RWPE1 (cell line): ENCODE results near the gene LUZP4.
"Not testable (repeated sequence)": the region's sequence is repeated elsewhere in the genome, so short reads cannot be mapped to it uniquely, and the experiment has no call there.

Source experiments
- CTCF ChIA-PET: fragments of 350-600 bp; sonication (Branson Sonifier 250); formaldehyde crosslinking; extraction: SDS; loops from one replicate; lab custom pipeline; 2021; lab: Yijun Ruan, JAX
- POLR2A ChIA-PET: fragments of 400-600 bp; formaldehyde crosslinking; extraction: SDS; loops from one replicate; lab custom pipeline; 2020; ENCODE audit warnings: antibody characterized with exemption; ENCODE audit not compliant: low non-redundant PET; lab: Yijun Ruan, JAX
- DNase-seq: peaks from one replicate; pipeline ENCODE4 v3.0.0; 2012; ENCODE audit warnings: low spot score
- H3K27ac ChIP-seq: fragments of 450-650 bp; 2 replicates; pipeline ENCODE4 v1.5.1; 2017
- CTCF ChIP-seq: fragments of 450-650 bp; conservative IDR thresholded peaks from 2 replicates; pipeline ENCODE4 v1.5.1; 2017; ENCODE audit warnings: low read depth, mild to moderate bottlenecking

Gene LUZP4

GRCh38 chrX:115344885-115345614, 55.5 kb downstream of the LUZP4 start:
- peak overlapping the region; percentile 55 for H3K27ac ChIP-seq
- POLR2A ChIA-PET: no interaction called here
- CTCF ChIA-PET: no interaction called here
- DNase-seq: peak; percentile 73
- no peak for TF ChIP-seq CTCF

- ChIA-PET POLR2A (no interaction called here), CTCF (no interaction called here)
- DNase-seq: no peak
- H3K27ac ChIP-seq: peak overlapping the region; percentile 55
- no peak for TF ChIP-seq CTCF
Measured at GRCh38 chrX:115345615-115346014, 56.1 kb downstream of the LUZP4 start.

GRCh38 chrX:115346738-115347137, 57.2 kb downstream of the LUZP4 start:
- CTCF ChIA-PET, DNase-seq, H3K27ac ChIP-seq, POLR2A ChIA-PET: not testable (repeated sequence)

GRCh38 chrX:115348446-115349225, 59.1 kb downstream of the LUZP4 start:
- DNase-seq: no peak
- no peak for TF ChIP-seq CTCF
- ChIA-PET CTCF (no interaction called here), POLR2A (no interaction called here)
- H3K27ac ChIP-seq: no peak overlapping the region

GRCh38 chrX:115350711-115351381, 61.3 kb downstream of the LUZP4 start:
- DNase-seq: no peak
- ChIA-PET CTCF (no interaction called here), POLR2A (no interaction called here)
- TF ChIP-seq CTCF: no peak
- no peak overlapping the region for H3K27ac ChIP-seq

GRCh38 chrX:115356369-115356768, 66.9 kb downstream of the LUZP4 start:
- DNase-seq: no peak
- H3K27ac ChIP-seq: no peak overlapping the region
- no peak for TF ChIP-seq CTCF
- ChIA-PET CTCF (no interaction called here), POLR2A (no interaction called here)
